ENCODE data around the gene ACOT4.
"Not testable (repeated sequence)": the region's sequence is repeated elsewhere in the genome, so short reads cannot be mapped to it uniquely, and the experiment has no call there.

- TF ChIP-seq CTCF (conservative IDR thresholded peaks at IDR 0.05; ENCODE audit: low read depth in 2 of 2); EZH2phosphoT487 (IDR thresholded peaks at IDR 0.05; ENCODE audit: unreplicated experiment); EZH2 (IDR thresholded peaks at IDR 0.05; ENCODE audit: low read depth, unreplicated experiment); JUNB (IDR thresholded peaks at IDR 0.05; ENCODE audit: unreplicated experiment); POLR2AphosphoS5 (IDR thresholded peaks at IDR 0.05; ENCODE audit: low read depth); REST (IDR thresholded peaks at IDR 0.05; ENCODE audit: unreplicated experiment); CREB1 (CRISPR knock-in tag; IDR thresholded peaks at IDR 0.05; ENCODE audit: low read depth): not testable (repeated sequence)
Measured at GRCh38 chr14:73566431-73566830, 25.2 kb upstream of the ACOT4 start.

Data from GM23338 (cell line).